GM23338 (cell line): Measurements from ENCODE around the gene OR10H1.

Experiments
- CREB1 ChIP-seq: fragments of 250-450 bp; sonication (Bioruptor Pico); IDR thresholded peaks from 2 replicates; pipeline ENCODE4 v1.5.0; 2020; ENCODE audit warnings: low read depth, mild to moderate bottlenecking, moderate library complexity
- CTCF ChIP-seq, 2 experiments: fragments of 200-600 bp in 1 of 2; sonication (generic) in 1 of 2; conservative IDR thresholded peaks; 2 replicates each; pipeline versions ENCODE4 v1.5.1 to v1.6.1; 2016 to 2017; ENCODE audit warnings: antibody characterized with exemption in 2 of 2, low read depth in 2 of 2, mild to moderate bottlenecking in 2 of 2, moderate library complexity in 1 of 2
- ETS1 ChIP-seq: IDR thresholded peaks from 2 replicates; pipeline ENCODE4 v1.6.1; 2016; ENCODE audit warnings: antibody characterized with exemption
- EZH2 ChIP-seq: fragments of 200-600 bp; sonication (generic); IDR thresholded peaks from one replicate; pipeline ENCODE4 v1.8.0; 2017; ENCODE audit warnings: antibody characterized with exemption, mild to moderate bottlenecking, low read depth; ENCODE audit not compliant: unreplicated experiment
- EZH2phosphoT487 ChIP-seq: fragments of 200-600 bp; sonication (generic); IDR thresholded peaks from one replicate; pipeline ENCODE4 v1.8.1; 2018; ENCODE audit warnings: antibody characterized with exemption; ENCODE audit not compliant: unreplicated experiment
- JUNB ChIP-seq: IDR thresholded peaks from one replicate; pipeline ENCODE4 v1.6.1; 2016; ENCODE audit warnings: antibody characterized with exemption; ENCODE audit not compliant: unreplicated experiment
- NANOG ChIP-seq: IDR thresholded peaks from 2 replicates; pipeline ENCODE4 v1.6.1; 2016; ENCODE audit warnings: antibody characterized with exemption, borderline replicate concordance
- POLR2AphosphoS5 ChIP-seq: IDR thresholded peaks from 2 replicates; pipeline ENCODE4 v1.6.1; 2016; ENCODE audit warnings: antibody characterized with exemption, low read depth
- REST ChIP-seq: IDR thresholded peaks from one replicate; pipeline ENCODE4 v1.6.1; 2018; ENCODE audit warnings: antibody characterized with exemption; ENCODE audit not compliant: unreplicated experiment
- STAT1 ChIP-seq: IDR thresholded peaks from one replicate; pipeline ENCODE4 v1.6.1; 2016; ENCODE audit warnings: antibody characterized with exemption; ENCODE audit not compliant: unreplicated experiment
- ZNF114 ChIP-seq: fragments of 250-450 bp; sonication (Bioruptor Pico); IDR thresholded peaks from 2 replicates; pipeline ENCODE4 v1.5.0; 2020; ENCODE audit warnings: mild to moderate bottlenecking, moderate library complexity
- ZNF331 ChIP-seq: fragments of 250-450 bp; sonication (Bioruptor Pico); IDR thresholded peaks from 2 replicates; pipeline ENCODE4 v1.5.0; 2020; ENCODE audit warnings: low read depth, mild to moderate bottlenecking, moderate library complexity

- no peak for TF ChIP-seq CTCF (conservative IDR thresholded peaks at IDR 0.05; ENCODE audit: low read depth in 2 of 2)
- no peak for TF ChIP-seq POLR2AphosphoS5
- no peak for TF ChIP-seq REST
- TF ChIP-seq EZH2 = no peak
- no peak for TF ChIP-seq CREB1 (CRISPR knock-in tag)
- TF ChIP-seq EZH2phosphoT487 = no peak
- no peak for TF ChIP-seq ZNF114 (CRISPR knock-in tag)
- TF ChIP-seq JUNB = no peak
- TF ChIP-seq NANOG = no peak
- no peak for TF ChIP-seq ETS1
- no peak for TF ChIP-seq ZNF331 (CRISPR knock-in tag)
- no peak for TF ChIP-seq STAT1
Measured at GRCh38 chr19:15825753-15826152, 10.3 kb upstream of the OR10H1 start.
